Brain pericyte (primary cell): ENCODE results near the gene OSBPL8.

Experiments
- DNase-seq: peaks from one replicate; pipeline ENCODE4 v3.0.0-alpha.2; 2012; ENCODE audit warnings: low read depth, low spot score

The OSBPL8 gene

GRCh38 chr12:76308866-76309265, 250.7 kb downstream of the OSBPL8 start:
- no peak for DNase-seq

GRCh38 chr12:76307083-76307482, 252.5 kb downstream of the OSBPL8 start:
- DNase-seq: no peak

DNA sequence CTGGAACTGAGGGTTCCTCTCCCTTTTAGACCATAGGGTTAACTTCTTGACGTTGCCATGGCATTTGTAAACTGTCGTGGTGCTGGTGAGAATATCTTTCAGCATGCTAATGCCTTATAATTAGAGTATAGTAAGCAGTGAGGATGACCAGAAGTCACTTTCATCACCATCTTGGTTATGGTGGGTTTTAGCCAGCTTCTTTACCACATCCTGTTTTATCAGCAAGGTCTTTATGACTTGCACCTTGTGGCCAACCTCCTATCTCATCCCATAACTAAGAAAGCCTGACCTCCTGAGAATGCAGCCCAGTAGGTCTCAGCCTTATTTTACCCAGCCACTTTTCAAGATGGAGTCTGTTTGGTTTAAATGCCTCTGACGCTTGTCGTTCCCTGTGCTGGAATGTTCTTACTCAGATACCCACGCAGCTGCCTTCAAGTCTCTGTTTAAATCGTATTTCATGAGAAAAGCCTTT, 255.5 kb downstream of the OSBPL8 start:
- DNase-seq: no peak

DNA sequence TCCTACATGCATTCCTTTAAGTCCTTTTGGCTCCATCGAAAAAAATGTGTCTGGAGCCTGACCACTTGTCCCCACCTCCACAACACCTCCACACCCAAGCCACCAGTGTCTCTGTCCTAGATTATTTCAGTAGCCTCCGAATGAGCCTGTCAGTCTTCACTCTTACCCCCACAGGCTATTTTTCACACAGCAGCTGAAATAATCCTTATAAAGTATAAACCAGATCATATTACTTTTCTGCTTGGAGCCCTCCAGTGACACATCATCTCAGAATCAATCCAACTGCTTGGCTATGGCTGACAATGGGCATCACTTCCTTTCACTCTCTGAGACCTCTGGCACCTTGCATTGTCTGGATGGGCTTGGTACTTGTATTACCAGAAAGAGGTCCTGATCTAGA, 256.2 kb downstream of the OSBPL8 start:
- no peak for DNase-seq
